Breast epithelium (tissue), 3 donors: Measurements from ENCODE around the gene PDK1.

ENCODE experiments used
- CTCF ChIP-seq, 3 donors: fragments of 450-650 bp; IDR thresholded peaks; one replicate each; pipeline ENCODE4 v1.5.1; 2016 to 2017; ENCODE audit warnings: antibody characterized with exemption in 3 of 3, mild to moderate bottlenecking in 3 of 3, moderate library complexity in 3 of 3
- POLR2A ChIP-seq: fragments of 450-650 bp; IDR thresholded peaks from one replicate; pipeline ENCODE4 v1.6.1; 2016; ENCODE audit warnings: antibody characterized with exemption, mild to moderate bottlenecking, moderate library complexity

GRCh38 chr2:172531309-172531708 lies 24.6 kb upstream of the PDK1 start:
- no peak for TF ChIP-seq CTCF (IDR thresholded peaks at IDR 0.05)
- TF ChIP-seq POLR2A, result no peak
